Uterus (tissue), 2 donors: Measurements from ENCODE around the gene SYNRG.

Source experiments
- POLR2A ChIP-seq, 2 donors: fragments of 450-650 bp; IDR thresholded peaks; one replicate each; pipeline ENCODE4 v1.6.1; 2016; ENCODE audit warnings: antibody characterized with exemption in 2 of 2, mild to moderate bottlenecking in 1 of 2, moderate library complexity in 1 of 2
- TF ChIP-seq, protein P1 (sequence below), 4 experiments: fragments of 200-600 bp in 2 of 4; fragments of 450-650 bp in 2 of 4; sonication (generic) in 2 of 4; IDR thresholded peaks; one replicate each; pipeline ENCODE4 v1.5.1; 2016 to 2019; ENCODE audit warnings: antibody characterized with exemption in 4 of 4, mild to moderate bottlenecking in 2 of 4, moderate library complexity in 1 of 4

DNA sequence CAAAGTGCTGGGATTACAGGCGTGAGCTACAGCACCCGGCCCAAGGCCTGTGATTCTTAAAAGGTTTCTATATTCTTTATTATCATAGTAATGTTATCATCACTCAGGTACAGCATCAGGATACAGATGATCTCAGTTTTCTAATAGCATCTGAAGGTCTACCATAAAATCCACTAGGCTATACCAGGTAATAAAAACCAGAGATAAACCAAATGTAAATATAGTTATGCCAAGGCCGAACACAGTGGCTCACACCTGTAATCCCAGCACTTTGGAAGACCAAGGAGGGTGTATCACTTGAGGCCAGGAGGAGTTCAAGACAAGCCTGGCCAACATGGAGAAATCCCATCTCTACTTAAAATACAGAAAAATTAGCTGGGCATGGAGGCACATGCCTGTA is 53.8 kb downstream of the SYNRG start:
- TF ChIP-seq POLR2A (IDR thresholded peaks at IDR 0.05), result no peak
- TF ChIP-seq, protein P1, sequence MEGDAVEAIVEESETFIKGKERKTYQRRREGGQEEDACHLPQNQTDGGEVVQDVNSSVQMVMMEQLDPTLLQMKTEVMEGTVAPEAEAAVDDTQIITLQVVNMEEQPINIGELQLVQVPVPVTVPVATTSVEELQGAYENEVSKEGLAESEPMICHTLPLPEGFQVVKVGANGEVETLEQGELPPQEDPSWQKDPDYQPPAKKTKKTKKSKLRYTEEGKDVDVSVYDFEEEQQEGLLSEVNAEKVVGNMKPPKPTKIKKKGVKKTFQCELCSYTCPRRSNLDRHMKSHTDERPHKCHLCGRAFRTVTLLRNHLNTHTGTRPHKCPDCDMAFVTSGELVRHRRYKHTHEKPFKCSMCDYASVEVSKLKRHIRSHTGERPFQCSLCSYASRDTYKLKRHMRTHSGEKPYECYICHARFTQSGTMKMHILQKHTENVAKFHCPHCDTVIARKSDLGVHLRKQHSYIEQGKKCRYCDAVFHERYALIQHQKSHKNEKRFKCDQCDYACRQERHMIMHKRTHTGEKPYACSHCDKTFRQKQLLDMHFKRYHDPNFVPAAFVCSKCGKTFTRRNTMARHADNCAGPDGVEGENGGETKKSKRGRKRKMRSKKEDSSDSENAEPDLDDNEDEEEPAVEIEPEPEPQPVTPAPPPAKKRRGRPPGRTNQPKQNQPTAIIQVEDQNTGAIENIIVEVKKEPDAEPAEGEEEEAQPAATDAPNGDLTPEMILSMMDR (IDR thresholded peaks at IDR 0.05), result no peak
